Psoas muscle (tissue), 8 donors: Measurements from ENCODE around the gene SLCO3A1. TPM values are rescaled to one million over a fixed set of nuclear protein-coding genes. Genes with fewer than 3 reads are reported as not detected.
A peak's percentile ranks its signal among the peaks of the same experiment; 100 is the strongest.

Experiments used
- ATAC-seq, 4 donors: fragments of 200-7000 bp; cut with Tn5 transposase; one replicate each; pipeline ENCODE4 v1.9.1; 2020; ENCODE audit warnings: moderate library complexity in 3 of 4, mild to moderate bottlenecking in 2 of 4
- DNase-seq, 2 donors: peaks; one replicate each; pipeline ENCODE4 v3.0.0-alpha.2; 2020
- H3K27ac ChIP-seq: fragments of 200-600 bp; one replicate; pipeline ENCODE4 v1.8.0; 2022
- H3K27me3 ChIP-seq, 3 donors: fragments of 200-600 bp in 1 of 3; one replicate each; pipeline versions ENCODE4 v1.6.1 to v1.8.0; 2013 to 2022; ENCODE audit warnings: low read length in 2 of 3, mild to moderate bottlenecking in 2 of 3, moderate library complexity in 1 of 3; ENCODE audit not compliant: insufficient read depth in 3 of 3
- H3K36me3 ChIP-seq, 2 donors: fragments of 200-600 bp in 1 of 2; one replicate each; pipeline versions ENCODE4 v1.6.1 to v1.8.0; 2013 to 2022; ENCODE audit warnings: low read depth in 1 of 2, mild to moderate bottlenecking in 1 of 2, moderate library complexity in 1 of 2; ENCODE audit not compliant: insufficient read depth in 1 of 2
- H3K4me1 ChIP-seq: fragments of 200-600 bp; one replicate; pipeline ENCODE4 v1.8.0; 2022
- H3K4me3 ChIP-seq: fragments of 200-600 bp; one replicate; pipeline ENCODE4 v1.8.0; 2022; ENCODE audit warnings: mild to moderate bottlenecking
- H3K9me3 ChIP-seq: fragments of 200-600 bp; one replicate; pipeline ENCODE4 v1.8.0; 2022
- WGBS, 3 donors: extraction: QIAGEN DNeasy Blood & Tissue Kit; methylation state at CpG; one replicate each; pipeline versions ENCODE4 v1.1.6 to v1.1.7; 2013; 5-methylcytosine and 5-hydroxymethylcytosine counted together
- intact Hi-C, 2 donors: fragments of 100-400 bp; cut with DNase I; formaldehyde crosslinking; loops; one replicate each; pipeline versions ENCODE4 v1.11.0 to v1.14.2; 2022
- polyA plus RNA-seq, 3 donors: library from polyadenylated mRNA; stranded (reverse); fragments of 200-250 nt; gene quantifications; one replicate each; pipeline ENCODE4 v1.2.3, GENCODE V29; 2013
- total RNA-seq, 4 donors: library from RNA; stranded (reverse); fragmentation: NEBNext Ultra II Directional in 2 of 4; extraction: Animal tissue kit (Norgen Biotek cat#: 25700) in 2 of 4; gene quantifications; one replicate each; pipeline versions ENCODE4 v1.2.1 to v1.2.4, GENCODE V29; 2021 to 2023
- TF ChIP-seq, protein P1 (sequence below): fragments of 200-600 bp; IDR thresholded peaks from one replicate; pipeline ENCODE4 v1.8.0; 2022; ENCODE audit warnings: antibody characterized with exemption
- donor health status: healthy with polysubstance abuse.
- donor health status: DM: no; HTN: no; CAD: no; lungs with moderate emphysema.
- donor health status: Bipolar disorder and iron deficiency.
- donor health status: healthy.
- donor health status: DM: yes; HTN: yes; CAD: no.
- donor health status: DM: no; HTN: no; CAD: no.
- donor health status: DM: no; HTN: no; CAD: no.
- donor health status: DM: yes; HTN: yes; CAD: no.

The SLCO3A1 gene
- total and polyA plus RNA-seq, 7 donors, result 3.5 to 10.3 (median 9.4) TPM

DNA sequence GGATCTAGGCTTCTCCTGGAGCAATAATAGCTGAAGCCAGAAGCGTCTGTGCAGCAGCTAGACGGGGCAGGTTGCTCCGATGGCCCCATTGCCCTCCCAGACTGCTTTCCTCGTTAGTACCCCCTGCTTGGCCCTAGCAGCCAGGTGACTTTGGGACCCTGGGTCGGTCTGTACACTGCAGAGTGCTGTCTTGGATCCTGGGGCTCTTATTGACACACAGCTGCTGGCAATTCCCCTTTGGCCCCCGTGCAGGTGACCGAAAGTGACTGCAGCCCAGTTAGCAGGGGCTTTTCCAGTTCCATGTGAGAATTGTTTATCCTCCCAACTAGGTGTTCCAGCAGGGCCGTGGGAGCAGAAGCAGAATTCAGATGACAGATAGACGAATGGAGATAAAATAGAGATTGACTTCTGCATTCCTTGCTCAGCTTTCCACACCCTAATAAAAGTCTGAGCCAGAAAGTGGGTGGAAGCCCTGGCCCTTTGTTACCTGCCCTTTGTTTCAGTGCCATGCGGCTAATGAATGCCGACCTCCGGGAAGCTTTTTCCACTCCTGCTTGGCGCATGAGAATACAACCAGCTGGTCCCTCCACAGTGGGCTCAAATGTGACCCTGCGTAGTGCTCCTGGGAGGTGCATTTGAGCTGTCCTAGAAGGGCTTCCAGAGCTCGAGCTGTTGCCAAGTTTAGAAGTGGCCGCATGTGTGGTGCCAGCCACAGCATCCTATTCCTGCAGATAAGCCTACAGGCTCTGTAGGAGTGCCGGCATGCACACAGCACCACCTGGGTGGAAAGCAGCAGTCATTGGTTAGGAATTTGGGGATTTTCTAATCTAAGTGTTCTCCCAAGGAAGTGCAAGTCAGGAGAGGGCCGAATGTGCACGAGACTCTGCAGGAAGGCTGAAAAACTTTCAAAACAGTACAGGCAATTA is 94.4 kb downstream of the SLCO3A1 start:
- peaks cover 45% of the 10 kb centered on the region for H3K4me1 ChIP-seq

DNA sequence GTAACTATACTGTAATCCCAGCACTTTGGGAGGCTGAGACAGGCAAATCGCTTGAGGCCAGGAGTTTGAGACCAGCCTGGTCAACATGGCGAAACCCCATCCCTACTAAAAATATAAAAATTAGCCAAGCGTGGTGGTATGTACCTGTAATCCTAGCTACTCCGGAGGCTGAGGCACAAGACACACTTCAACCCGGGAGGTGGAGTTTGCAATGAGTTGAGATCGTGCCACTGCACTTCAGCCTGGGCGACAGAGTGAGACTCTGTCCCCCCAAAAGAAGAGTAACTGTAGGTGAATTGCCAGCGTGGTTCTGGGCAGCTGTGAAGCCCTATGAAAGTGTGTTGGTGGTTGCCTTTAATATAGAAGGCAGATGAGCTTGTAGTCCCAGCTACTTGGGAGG is 95.9 kb downstream of the SLCO3A1 start:
- no peak overlapping the region for H3K4me3 ChIP-seq
- H3K27ac ChIP-seq, result no peak overlapping the region
- WGBS, 3 donors, result 84 to 93% (median 85%) methylated on average over 8 of the region's 8 CpGs
- H3K9me3 ChIP-seq, result no peaks in the 10 kb centered on the region
- no peaks in the 10 kb centered on the region for H3K36me3 ChIP-seq
- DNase-seq (no peak), ATAC-seq (no peak)
- TF ChIP-seq, protein P1, sequence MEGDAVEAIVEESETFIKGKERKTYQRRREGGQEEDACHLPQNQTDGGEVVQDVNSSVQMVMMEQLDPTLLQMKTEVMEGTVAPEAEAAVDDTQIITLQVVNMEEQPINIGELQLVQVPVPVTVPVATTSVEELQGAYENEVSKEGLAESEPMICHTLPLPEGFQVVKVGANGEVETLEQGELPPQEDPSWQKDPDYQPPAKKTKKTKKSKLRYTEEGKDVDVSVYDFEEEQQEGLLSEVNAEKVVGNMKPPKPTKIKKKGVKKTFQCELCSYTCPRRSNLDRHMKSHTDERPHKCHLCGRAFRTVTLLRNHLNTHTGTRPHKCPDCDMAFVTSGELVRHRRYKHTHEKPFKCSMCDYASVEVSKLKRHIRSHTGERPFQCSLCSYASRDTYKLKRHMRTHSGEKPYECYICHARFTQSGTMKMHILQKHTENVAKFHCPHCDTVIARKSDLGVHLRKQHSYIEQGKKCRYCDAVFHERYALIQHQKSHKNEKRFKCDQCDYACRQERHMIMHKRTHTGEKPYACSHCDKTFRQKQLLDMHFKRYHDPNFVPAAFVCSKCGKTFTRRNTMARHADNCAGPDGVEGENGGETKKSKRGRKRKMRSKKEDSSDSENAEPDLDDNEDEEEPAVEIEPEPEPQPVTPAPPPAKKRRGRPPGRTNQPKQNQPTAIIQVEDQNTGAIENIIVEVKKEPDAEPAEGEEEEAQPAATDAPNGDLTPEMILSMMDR, result no peak
- no peaks in the 10 kb centered on the region for H3K27me3 ChIP-seq
- peaks cover 31% of the 10 kb centered on the region for H3K4me1 ChIP-seq
- intact Hi-C loops, result loop anchor here in 1 of 2 donors (5.0 to 10.0 kb wide), 2 partner anchors 128 to 645 kb away; no protein-coding TSS in a partner anchor

More for the DNA sequence above, 94.4 kb downstream of the SLCO3A1 start:
- intact Hi-C loops, result loop anchor here in 1 of 2 donors (5.0 to 10.0 kb wide), 2 partner anchors 129 to 643 kb away; no protein-coding TSS in a partner anchor
- Histone ChIP-seq H3K36me3 (no peaks in the 10 kb centered on the region), H3K4me3 (no peak overlapping the region), H3K27ac (no peak overlapping the region), H3K27me3 (no peaks in the 10 kb centered on the region), H3K9me3 (no peaks in the 10 kb centered on the region)
- DNase-seq, result no peak
- WGBS, 3 donors, result 41 to 49% (median 44%) methylated on average over 19 of the region's 19 CpGs
- TF ChIP-seq, protein P1, result no peak
- peak in 2 of 4 donors; percentile 18 to 31 for ATAC-seq

DNA sequence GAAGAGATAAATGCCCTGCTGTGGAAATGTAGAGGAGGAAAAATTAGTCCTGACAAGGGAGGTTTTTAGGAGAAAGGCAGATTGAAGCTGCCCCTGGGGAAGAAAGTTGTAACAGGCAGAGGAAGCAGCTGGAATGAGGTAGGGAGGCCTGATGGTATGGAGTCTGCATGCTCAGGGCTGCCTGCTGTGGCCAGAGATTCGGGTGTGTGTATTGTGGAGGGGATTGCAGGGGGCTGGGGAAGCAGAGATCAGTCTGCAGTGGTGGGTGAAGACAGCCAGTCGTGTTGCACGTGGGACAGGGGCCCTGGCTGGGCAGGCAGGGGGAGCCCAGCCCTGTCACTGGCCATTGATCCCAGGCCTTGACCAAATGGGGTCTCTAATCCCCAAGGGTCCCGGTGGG is 96.5 kb downstream of the SLCO3A1 start:
- H3K4me1 ChIP-seq, result peaks cover 26% of the 10 kb centered on the region
- DNase-seq (no peak), ATAC-seq (no peak)
- no peak overlapping the region for H3K4me3 ChIP-seq
- H3K36me3 ChIP-seq, result no peaks in the 10 kb centered on the region
- no peaks in the 10 kb centered on the region for H3K9me3 ChIP-seq
- WGBS, 3 donors, result 74 to 76% (median 75%) methylated on average over 4 of the region's 4 CpGs
- TF ChIP-seq, protein P1, result no peak
- intact Hi-C loops, result no loop called here
- no peaks in the 10 kb centered on the region for H3K27me3 ChIP-seq
- no peak overlapping the region for H3K27ac ChIP-seq

DNA sequence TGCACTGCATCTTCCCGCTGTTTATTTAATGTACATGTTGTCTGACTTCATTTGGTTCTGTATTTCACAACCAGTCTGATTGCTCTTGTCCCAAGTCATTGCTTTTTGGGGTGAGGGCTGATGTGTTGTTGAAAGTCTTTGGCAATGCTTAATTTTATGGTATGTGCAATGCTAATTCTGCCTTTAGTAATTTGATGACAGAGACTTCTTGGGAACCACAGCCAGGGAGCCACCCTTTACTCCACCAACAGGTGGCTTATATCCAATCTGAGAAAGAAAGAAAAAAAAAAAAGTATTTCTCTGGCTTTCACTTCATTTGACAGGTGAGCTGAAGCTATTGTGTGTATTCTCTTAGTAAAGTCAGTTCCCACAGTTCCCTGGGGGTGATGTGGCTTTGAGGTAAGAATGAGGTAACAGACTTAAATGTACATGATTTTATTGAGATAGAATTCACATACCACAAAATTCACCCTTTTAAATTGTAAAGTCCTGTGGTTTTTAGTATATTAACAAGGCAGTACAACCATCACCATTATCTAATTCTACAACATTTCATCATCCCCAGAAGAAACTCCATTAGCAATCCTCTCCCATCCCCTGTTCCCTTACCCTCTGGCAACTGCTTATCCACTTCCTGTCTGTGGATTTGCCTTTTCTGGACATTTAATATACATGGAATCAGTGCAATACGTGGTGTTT is 97.3 kb downstream of the SLCO3A1 start:
- intact Hi-C loops, result no loop called here
- H3K4me1 ChIP-seq, result peaks cover 22% of the 10 kb centered on the region

More for the DNA sequence above, 97.3 kb downstream of the SLCO3A1 start:
- WGBS, 3 donors, result 67 to 93% (median 91%) methylated on average over 2 of the region's 2 CpGs
- H3K27me3 ChIP-seq, result no peaks in the 10 kb centered on the region
- ATAC-seq (no peak), DNase-seq (no peak)
- no peaks in the 10 kb centered on the region for H3K9me3 ChIP-seq
- no peak overlapping the region for H3K4me3 ChIP-seq
- H3K36me3 ChIP-seq, result no peaks in the 10 kb centered on the region
- H3K27ac ChIP-seq, result no peak overlapping the region
- TF ChIP-seq, protein P1, result no peak
